Ramos (cell line): ENCODE data around the gene MLXIP.
"Not testable (repeated sequence)": the region's sequence is repeated elsewhere in the genome, so short reads cannot be mapped to it uniquely, and the experiment has no call there.

Experiments used
- in situ Hi-C: fragments of 300-500 bp; cut with MboI; formaldehyde crosslinking; loops from one replicate; pipeline ENCODE4 v1.14.3; 2022; ENCODE audit warnings: low sequenced_read_pairs; ENCODE audit not compliant: unreplicated experiment

Gene MLXIP

DNA sequence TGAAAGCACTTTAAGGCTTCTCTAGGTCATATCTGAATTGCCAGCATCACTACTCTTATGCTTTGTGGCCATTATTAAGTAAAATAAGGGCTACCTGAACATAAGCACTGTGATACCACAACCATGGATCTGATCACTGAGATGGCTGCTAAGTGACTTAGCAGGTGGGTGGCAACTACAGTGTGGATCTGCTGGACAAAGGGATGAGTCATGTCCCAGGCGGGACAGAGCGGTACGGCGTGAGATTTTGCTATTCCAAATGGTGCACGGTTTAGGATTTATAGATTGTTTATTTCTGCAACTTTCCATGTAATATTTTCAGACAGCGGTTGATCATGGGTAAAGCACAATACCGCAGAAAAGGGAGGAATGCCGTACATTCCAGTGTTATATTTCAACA is 39.4 kb downstream of the MLXIP start:
- in situ Hi-C loops = no loop called here

- in situ Hi-C loops = not testable (repeated sequence)
Observed at GRCh38 chr12:122121341-122121740, 42.8 kb downstream of the MLXIP start.

DNA sequence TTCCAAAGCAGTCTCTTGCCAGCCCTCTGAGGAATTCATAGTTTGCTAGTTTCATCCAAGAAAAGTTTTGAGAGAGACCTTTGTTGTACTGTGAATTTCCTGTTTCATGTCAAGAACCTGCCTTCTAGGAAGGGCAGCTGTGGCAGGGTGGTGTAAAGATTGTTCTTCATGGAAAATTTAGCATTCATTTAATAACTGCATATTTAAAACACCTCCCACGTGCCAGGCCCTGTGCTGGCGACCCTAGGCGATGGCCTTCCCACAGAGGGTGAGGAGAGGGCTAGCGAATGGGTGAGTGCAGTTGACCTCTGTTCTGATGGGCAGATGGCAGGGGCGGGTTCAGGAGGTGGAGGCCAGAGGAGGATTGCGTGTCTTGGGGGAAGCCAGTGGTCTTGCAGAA is 43.2 kb downstream of the MLXIP start:
- in situ Hi-C loops = no loop called here

DNA sequence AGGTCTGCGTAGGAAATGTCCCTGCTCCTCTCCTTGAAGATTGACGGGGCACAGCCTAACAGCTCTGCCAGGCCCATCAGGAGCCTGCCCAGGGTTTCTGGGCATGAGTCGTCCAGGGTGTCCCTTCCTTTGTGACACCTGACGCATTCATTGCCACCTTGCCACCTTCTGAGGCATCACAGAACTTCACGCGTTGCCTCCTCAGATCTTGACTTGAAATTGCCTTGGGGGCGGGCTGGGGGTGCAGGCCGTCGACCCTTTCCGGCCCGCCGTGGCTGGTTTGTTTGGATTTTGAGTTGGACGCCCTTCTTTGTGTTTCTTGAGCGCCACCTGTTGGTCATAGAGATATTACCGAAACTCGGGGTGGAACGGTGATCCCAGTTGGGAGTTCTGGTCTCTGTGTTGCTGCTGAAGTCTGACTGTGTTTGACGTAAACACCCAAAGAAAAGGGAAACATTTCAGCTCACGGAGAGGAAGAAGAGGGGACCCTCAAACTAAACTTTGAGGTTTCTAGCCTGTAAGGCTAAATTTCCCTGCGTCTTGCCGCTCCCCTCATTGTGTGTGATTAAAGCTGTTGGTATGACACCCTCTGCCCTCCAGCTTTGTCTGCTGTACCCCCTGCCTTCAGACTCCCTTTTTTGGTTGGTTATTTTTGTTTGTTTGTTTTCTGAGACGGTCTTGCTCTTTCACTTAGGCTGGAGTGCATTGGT is 44.6 kb downstream of the MLXIP start:
- in situ Hi-C loops = no loop called here

DNA sequence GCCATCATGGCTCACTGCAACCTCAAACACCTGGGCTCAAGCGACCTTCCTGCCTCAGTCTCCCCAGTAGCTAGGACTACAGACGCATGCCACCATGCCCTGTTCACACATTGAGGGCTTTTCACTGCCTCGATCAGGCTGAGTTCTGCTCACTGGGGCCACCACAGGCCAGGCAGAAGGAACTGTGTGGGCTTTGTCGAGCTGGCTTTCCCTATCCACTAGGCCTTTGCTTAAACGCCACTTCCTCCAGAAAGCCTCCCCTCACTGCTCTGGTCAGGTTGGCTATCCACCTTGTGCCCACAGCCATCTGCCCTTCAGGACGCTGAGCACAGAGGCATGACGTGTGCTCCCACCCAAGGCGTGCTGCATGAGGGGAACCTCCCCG is 45.2 kb downstream of the MLXIP start:
- in situ Hi-C loops = no loop called here

DNA sequence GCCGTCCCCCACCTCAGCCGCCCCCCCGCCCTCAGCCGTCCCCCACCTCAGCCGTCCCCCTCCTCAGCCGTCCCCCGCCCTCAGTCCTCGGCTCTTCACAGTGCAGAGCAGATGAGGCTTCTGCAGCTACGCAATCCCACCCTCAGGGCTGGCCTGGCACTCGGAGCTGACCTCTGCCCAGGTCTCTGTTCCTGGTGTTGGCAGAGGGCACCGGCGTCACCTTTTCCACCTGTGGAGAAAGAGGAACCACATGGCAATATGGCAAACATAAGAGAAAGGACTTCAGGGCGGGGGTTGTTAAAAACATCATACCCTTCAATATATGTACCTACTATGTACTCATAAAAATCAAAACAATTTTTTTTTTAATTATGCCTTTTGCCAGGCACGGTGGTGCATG is 45.8 kb downstream of the MLXIP start:
- in situ Hi-C loops = no loop called here

DNA sequence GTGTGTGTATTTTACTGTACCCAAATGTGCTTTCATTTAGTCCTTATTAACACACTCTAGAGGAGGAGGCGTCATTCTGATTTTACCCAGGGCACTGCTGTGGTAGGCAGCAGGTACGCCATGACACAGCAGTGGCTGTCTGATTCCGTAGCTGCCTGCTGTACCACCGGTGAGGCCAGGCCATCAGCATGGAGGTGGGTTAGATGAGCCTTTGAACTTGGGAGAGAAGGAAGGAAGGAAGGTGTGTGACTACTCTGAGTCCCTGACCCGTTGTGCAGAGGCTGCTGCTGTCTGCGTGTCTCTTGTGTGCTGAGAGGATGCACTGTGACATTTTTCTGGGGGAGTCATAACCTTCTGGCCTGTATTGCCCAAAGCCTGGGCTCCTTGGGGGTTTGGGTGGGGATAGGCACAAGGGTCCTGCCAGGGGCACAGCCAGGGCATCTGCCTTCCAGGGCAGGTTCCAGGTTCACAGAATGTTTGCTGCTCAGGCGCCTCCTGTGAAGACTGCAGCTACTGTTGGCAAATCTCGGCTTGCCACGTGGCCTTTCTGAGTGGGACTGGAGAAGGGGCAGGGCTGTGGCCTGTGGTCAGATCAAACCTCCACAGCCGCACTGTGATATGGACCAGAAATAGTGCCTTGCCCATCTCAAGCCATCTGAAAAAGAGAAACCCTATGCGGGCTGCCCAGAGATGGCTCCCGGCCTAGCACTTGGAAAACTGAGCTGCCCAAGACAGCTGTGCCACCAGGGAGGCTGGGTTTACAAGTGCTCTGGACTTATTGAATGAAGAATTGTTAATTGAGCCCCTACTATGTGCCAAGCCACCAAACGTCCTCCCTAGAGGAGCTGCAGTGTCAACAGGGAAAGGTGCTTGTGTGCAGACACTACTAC is 47.1 kb downstream of the MLXIP start:
- in situ Hi-C loops = loop anchor here (5.0 kb wide), 2 partner anchors 68 to 213 kb away; no protein-coding TSS in a partner anchor

- in situ Hi-C loops = loop anchor here (5.0 kb wide), 2 partner anchors 69 to 214 kb away; no protein-coding TSS in a partner anchor
Observed at GRCh38 chr12:122126342-122126635, 47.7 kb downstream of the MLXIP start.

- in situ Hi-C loops = loop anchor here (5.0 kb wide), 2 partner anchors 70 to 215 kb away; no protein-coding TSS in a partner anchor
Observed at GRCh38 chr12:122126713-122127597, 48.4 kb downstream of the MLXIP start.

DNA sequence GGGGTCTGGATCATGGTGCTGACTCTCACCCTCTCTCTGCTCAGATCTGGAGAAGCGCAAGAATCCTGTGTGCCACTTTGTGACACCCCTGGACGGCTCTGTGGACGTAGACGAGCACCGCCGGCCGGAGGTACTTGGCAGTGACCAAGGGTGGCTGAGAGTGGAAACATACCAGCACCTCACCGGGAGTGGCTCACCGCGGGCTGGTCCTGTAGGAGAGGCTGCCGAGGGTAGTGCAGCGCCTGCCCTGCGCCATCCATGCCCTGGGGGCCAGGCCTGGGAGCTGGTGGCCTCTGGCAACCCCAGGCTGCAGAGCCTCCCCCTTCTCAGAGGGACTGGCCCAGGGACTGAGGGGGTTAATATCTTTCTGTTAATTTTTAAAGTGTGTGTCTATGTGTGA is 49.3 kb downstream of the MLXIP start:
- in situ Hi-C loops = loop anchor here (5.0 kb wide), 2 partner anchors 71 to 216 kb away; no protein-coding TSS in a partner anchor

DNA sequence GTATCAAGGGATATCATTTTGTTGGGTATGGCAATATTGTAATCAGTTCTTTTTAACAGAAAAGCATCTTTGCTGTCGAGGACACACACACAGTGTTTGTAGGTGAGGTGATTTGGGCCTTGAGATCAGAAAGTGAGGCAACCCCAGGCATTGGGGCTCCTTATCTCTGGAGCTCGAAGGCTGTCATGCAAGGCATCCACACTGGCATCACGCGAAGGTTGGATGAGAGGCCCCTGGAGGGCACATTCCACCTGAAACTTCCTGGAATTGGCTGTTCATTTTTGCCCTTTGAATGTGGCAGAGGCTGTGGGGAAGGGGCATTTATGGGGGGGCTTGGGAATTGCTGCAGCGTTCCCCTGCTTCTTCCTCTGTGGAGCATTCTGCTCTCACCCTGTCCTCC is 49.9 kb downstream of the MLXIP start:
- in situ Hi-C loops = loop anchor here (5.0 kb wide), 2 partner anchors 71 to 216 kb away; no protein-coding TSS in a partner anchor

- in situ Hi-C loops = loop anchor here (5.0 kb wide), 2 partner anchors 72 to 217 kb away; no protein-coding TSS in a partner anchor
Observed at GRCh38 chr12:122129131-122129530, 50.6 kb downstream of the MLXIP start.

DNA sequence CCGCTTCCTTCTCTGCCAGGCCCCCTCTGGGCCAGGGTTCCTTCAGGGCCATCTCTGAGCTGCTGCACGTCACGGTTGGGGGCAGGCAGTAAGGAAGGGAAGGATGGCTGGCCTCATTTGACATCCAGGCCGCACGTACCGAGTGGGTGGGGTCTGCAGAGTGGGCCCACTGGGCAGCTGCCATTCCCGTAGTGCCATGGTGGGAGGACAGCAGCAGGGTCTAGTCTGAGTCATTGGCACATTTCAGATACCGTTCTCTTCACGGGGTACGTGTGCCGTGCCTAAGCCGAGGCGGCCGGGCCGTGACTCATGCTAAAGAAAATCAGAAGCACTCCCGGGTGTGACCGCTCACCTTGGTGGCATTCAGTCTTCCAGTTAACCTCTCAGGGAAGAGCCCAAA is 51.6 kb downstream of the MLXIP start:
- in situ Hi-C loops = no loop called here

DNA sequence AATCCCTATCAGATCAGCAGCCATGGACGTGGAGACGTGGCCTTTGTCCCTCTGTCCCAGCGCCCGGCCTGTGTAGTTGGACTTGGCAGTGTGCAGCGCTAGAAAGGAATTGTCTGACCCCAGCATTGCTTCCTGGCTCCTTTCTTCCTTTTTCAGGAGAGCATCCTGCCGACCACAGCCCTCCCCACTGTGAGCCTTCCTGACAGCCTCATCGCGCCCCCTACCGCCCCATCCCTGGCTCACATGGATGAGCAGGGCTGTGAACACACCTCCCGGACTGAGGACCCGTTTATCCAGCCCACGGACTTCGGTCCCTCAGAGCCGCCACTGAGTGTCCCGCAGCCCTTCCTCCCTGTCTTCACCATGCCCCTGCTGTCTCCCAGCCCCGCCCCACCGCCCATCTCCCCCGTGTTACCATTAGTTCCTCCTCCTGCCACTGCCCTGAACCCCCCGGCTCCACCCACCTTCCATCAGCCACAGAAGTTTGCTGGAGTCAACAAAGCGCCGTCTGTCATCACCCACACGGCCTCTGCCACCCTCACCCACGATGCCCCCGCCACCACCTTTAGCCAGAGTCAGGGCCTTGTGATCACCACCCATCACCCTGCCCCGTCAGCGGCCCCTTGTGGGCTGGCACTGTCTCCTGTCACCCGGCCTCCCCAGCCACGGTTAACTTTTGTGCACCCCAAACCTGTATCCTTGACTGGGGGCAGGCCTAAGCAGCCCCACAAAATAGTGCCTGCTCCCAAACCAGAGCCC is 54.8 kb downstream of the MLXIP start:
- in situ Hi-C loops = no loop called here

GRCh38 chr12:122135437-122136031 is 57.0 kb downstream of the MLXIP start:
- in situ Hi-C loops = no loop called here

- in situ Hi-C loops = no loop called here
Observed at GRCh38 chr12:122137229-122137628, 58.7 kb downstream of the MLXIP start.

DNA sequence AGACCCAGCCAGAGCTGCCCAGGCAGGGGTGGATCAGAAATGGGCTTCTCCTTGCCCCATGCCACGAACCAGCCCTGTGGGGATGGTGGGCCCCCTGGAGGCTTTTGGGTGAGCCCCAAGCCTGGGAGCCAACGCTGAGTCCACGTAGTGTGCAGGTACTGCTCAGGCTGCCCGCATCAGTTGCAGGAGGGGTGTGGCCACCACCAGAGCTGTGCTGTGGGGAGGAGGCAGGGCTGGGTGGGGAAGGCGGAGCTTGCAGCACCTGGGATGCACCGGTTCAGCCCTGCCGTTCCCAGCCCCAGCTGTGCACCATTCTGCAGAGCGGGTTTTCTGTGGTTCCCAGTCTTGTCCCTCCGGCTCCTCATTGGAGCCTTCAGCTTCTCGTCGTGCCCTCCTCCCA is 59.1 kb downstream of the MLXIP start:
- in situ Hi-C loops = no loop called here

GRCh38 chr12:122138181-122138580 is 59.6 kb downstream of the MLXIP start:
- in situ Hi-C loops = no loop called here

DNA sequence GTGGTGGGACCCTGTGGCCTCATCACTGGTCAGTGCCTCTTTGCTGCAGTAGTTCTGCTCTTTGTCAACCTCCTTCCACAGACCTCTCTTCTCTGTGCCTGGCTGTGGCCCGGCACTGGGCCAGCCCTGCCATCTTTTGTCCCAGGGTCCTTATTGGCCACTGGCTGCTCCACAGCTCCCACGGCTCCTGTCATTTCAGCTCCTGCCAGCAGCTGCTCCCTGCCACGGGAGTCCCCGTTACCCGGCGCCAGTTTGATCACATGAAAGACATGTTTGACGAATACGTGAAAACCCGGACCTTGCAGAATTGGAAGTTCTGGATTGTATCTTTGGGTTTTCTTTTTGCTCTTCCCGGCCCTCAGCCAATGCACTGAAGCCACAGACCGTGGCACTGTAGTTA is 60.1 kb downstream of the MLXIP start:
- in situ Hi-C loops = no loop called here
